ENCODE results near the gene EPB41. TPM values are rescaled to one million over a fixed set of nuclear protein-coding genes. Genes with fewer than 3 reads are reported as not detected.

Gene EPB41
- total RNA-seq, 1 donor from 2014 or later, result 102 TPM

GRCh38 chr1:29122682-29123052, 208.3 kb downstream of the EPB41 start:
- Mint-ChIP-seq H3K36me3 (ENCODE audit: insufficient read depth) (peaks cover 10% of the 10 kb centered on the region), H3K27me3 (peaks cover 17% of the 10 kb centered on the region), H3K4me1 (ENCODE audit: low read depth) (peaks cover 8% of the 10 kb centered on the region), H3K9me3 (ENCODE audit: low read depth) (no peaks in the 10 kb centered on the region), H3K4me3 (ENCODE audit: low read depth) (peak overlapping the region; percentile 77), H3K27ac (no peak overlapping the region)
- TF ChIP-seq CTCF (IDR thresholded peaks at IDR 0.05; ENCODE audit: unreplicated experiment), result no peak
- DNase-seq (ENCODE audit: low spot score, unreplicated experiment), result peak; percentile 26

- peak; percentile 28 for DNase-seq (ENCODE audit: low spot score, unreplicated experiment)
- H3K4me1 Mint-ChIP-seq (ENCODE audit: low read depth), result peaks cover 8% of the 10 kb centered on the region
- peaks cover 10% of the 10 kb centered on the region for H3K36me3 Mint-ChIP-seq (ENCODE audit: insufficient read depth)
- H3K27me3 Mint-ChIP-seq, result peaks cover 17% of the 10 kb centered on the region
- peak overlapping the region; percentile 74 for H3K27ac Mint-ChIP-seq
- no peak for TF ChIP-seq CTCF (IDR thresholded peaks at IDR 0.05; ENCODE audit: unreplicated experiment)
- no peaks in the 10 kb centered on the region for H3K9me3 Mint-ChIP-seq (ENCODE audit: low read depth)
- peak overlapping the region; percentile 77 for H3K4me3 Mint-ChIP-seq (ENCODE audit: low read depth)
Observed at GRCh38 chr1:29123053-29123886, 208.9 kb downstream of the EPB41 start.

- DNase-seq (ENCODE audit: low spot score, unreplicated experiment), result peak; percentile 32
- no peak for TF ChIP-seq CTCF (IDR thresholded peaks at IDR 0.05; ENCODE audit: unreplicated experiment)
- H3K4me1 Mint-ChIP-seq (ENCODE audit: low read depth), result peaks cover 8% of the 10 kb centered on the region
- H3K27me3 Mint-ChIP-seq, result peaks cover 17% of the 10 kb centered on the region
- H3K4me3 Mint-ChIP-seq (ENCODE audit: low read depth), result peak within 1 kb of the TSS; percentile 77
- peak within 1 kb of the TSS; percentile 84 for H3K27ac Mint-ChIP-seq
- no peaks in the 10 kb centered on the region for H3K9me3 Mint-ChIP-seq (ENCODE audit: low read depth)
- peaks cover 7% of the 10 kb centered on the region for H3K36me3 Mint-ChIP-seq (ENCODE audit: insufficient read depth)
Observed at GRCh38 chr1:29123887-29124365, 209.6 kb downstream of the EPB41 start, which contains the start of gene TMEM200B. Gene TMEM200B (minus strand): TSS chr1:29123903. CDS start chr1:29121828, 2,075 bp downstream.

- peaks cover 4% of the 10 kb centered on the region for H3K36me3 Mint-ChIP-seq (ENCODE audit: insufficient read depth)
Observed at GRCh38 chr1:29124366-29125236, 210.2 kb downstream of the EPB41 start.

More at GRCh38 chr1:29124366-29125236, 210.2 kb downstream of the EPB41 start:
- no peaks in the 10 kb centered on the region for H3K9me3 Mint-ChIP-seq (ENCODE audit: low read depth)
- H3K4me1 Mint-ChIP-seq (ENCODE audit: low read depth), result peaks cover 8% of the 10 kb centered on the region
- H3K27ac Mint-ChIP-seq, result peak overlapping the region; percentile 96
- H3K27me3 Mint-ChIP-seq, result peaks cover 17% of the 10 kb centered on the region
- peak; percentile 80 for TF ChIP-seq CTCF (IDR thresholded peaks at IDR 0.05; ENCODE audit: unreplicated experiment)
- peak overlapping the region; percentile 70 for H3K4me3 Mint-ChIP-seq (ENCODE audit: low read depth)
- DNase-seq (ENCODE audit: low spot score, unreplicated experiment), result peak; percentile 85

Measured in progenitor cell of endocrine pancreas (in vitro differentiated cells).